Middle frontal gyrus (tissue), 1 donor: ENCODE measurements around the gene PLAC8.
"Not testable (repeated sequence)": the region's sequence is repeated elsewhere in the genome, so short reads cannot be mapped to it uniquely, and the experiment has no call there.

Experiments
- DNase-seq: peaks from one replicate; pipeline ENCODE4 v3.0.0-alpha.2; 2015; ENCODE audit warnings: low spot score; ENCODE audit errors: extremely low spot score

Gene PLAC8

GRCh38 chr4:83112678-83113428 lies 1.7 kb downstream of the PLAC8 start:
- DNase-seq = no peak

GRCh38 chr4:83112231-83112630 lies 2.3 kb downstream of the PLAC8 start:
- DNase-seq = no peak

GRCh38 chr4:83111751-83112141 lies 2.8 kb downstream of the PLAC8 start:
- DNase-seq = not testable (repeated sequence)

GRCh38 chr4:83110970-83111750 lies 3.4 kb downstream of the PLAC8 start:
- DNase-seq = no peak

- DNase-seq = no peak
Observed at GRCh38 chr4:83110223-83110945, 4.1 kb downstream of the PLAC8 start.

GRCh38 chr4:83109480-83110222 lies 4.9 kb downstream of the PLAC8 start:
- DNase-seq = no peak

GRCh38 chr4:83108101-83108861 lies 6.2 kb downstream of the PLAC8 start:
- no peak for DNase-seq

- DNase-seq = no peak
Observed at GRCh38 chr4:83107631-83108030, 6.9 kb downstream of the PLAC8 start.

GRCh38 chr4:83104991-83105390 lies 9.5 kb downstream of the PLAC8 start:
- no peak for DNase-seq

- no peak for DNase-seq
Observed at GRCh38 chr4:83096397-83096796, 18.1 kb downstream of the PLAC8 start.

- DNase-seq = no peak
Observed at GRCh38 chr4:83093060-83093640, 21.4 kb downstream of the PLAC8 start.

- no peak for DNase-seq
Observed at GRCh38 chr4:83089410-83090157, 24.9 kb downstream of the PLAC8 start.

- DNase-seq = not testable (repeated sequence)
Observed at GRCh38 chr4:83084956-83085355, 29.6 kb downstream of the PLAC8 start.

- DNase-seq = no peak
Observed at GRCh38 chr4:83083925-83084475, 30.5 kb downstream of the PLAC8 start.

GRCh38 chr4:83082777-83083176 lies 31.8 kb downstream of the PLAC8 start:
- no peak for DNase-seq

GRCh38 chr4:83080561-83080960 lies 34.0 kb downstream of the PLAC8 start:
- no peak for DNase-seq

- DNase-seq = no peak
Observed at GRCh38 chr4:83075311-83076095, 39.0 kb downstream of the PLAC8 start.

GRCh38 chr4:83074783-83075182 lies 39.7 kb downstream of the PLAC8 start:
- not testable (repeated sequence) for DNase-seq
